Measurements from ENCODE around the gene VSIG10. TPM values are rescaled to one million over a fixed set of nuclear protein-coding genes. Genes with fewer than 3 reads are reported as not detected.
A peak's percentile ranks its signal among the peaks of the same experiment; 100 is the strongest.
"Not testable (repeated sequence)": the region's sequence is repeated elsewhere in the genome, so short reads cannot be mapped to it uniquely, and the experiment has no call there.

VSIG10 gene
- 16.5 TPM for total RNA-seq

- peak; percentile 27 for DNase-seq
These were observed at the start of gene VSIG10 for GRCh38 chr12:118103601-118104382. Gene VSIG10 (minus strand): TSS chr12:118104011. CDS start chr12:118103671, 340 bp downstream.

- no peak for DNase-seq
These were observed 47.9 kb upstream of the VSIG10 start for GRCh38 chr12:118151755-118152154.

GRCh38 chr12:118150625-118151024 is 46.8 kb upstream of the VSIG10 start:
- no peak for DNase-seq

GRCh38 chr12:118148287-118148686 is 44.5 kb upstream of the VSIG10 start:
- no peak for DNase-seq

GRCh38 chr12:118145798-118146156 is 42.0 kb upstream of the VSIG10 start:
- DNase-seq = no peak

- no peak for DNase-seq
These were observed 41.4 kb upstream of the VSIG10 start for GRCh38 chr12:118145113-118145797.

- no peak for DNase-seq
These were observed 40.7 kb upstream of the VSIG10 start for GRCh38 chr12:118144499-118144898.

GRCh38 chr12:118140825-118141224 is 37.0 kb upstream of the VSIG10 start:
- DNase-seq = no peak

GRCh38 chr12:118137148-118137678 is 33.4 kb upstream of the VSIG10 start:
- no peak for DNase-seq

- no peak for DNase-seq
These were observed 32.8 kb upstream of the VSIG10 start for GRCh38 chr12:118136559-118137003.

GRCh38 chr12:118135788-118136558 is 32.2 kb upstream of the VSIG10 start, which contains the start of gene PEBP1:
Gene PEBP1 (plus strand): TSS chr12:118136124. CDS start chr12:118136210, 86 bp downstream.
- DNase-seq = peak; percentile 85

- not testable (repeated sequence) for DNase-seq
These were observed 25.6 kb upstream of the VSIG10 start for GRCh38 chr12:118129436-118129835.

GRCh38 chr12:118127867-118128266 is 24.1 kb upstream of the VSIG10 start:
- DNase-seq = no peak

GRCh38 chr12:118126119-118126757 is 22.4 kb upstream of the VSIG10 start:
- no peak for DNase-seq

GRCh38 chr12:118125743-118126118 is 21.9 kb upstream of the VSIG10 start:
- DNase-seq = no peak

GRCh38 chr12:118124333-118124874 is 20.6 kb upstream of the VSIG10 start:
- DNase-seq = no peak

- DNase-seq = no peak
These were observed 18.5 kb upstream of the VSIG10 start for GRCh38 chr12:118122264-118122663.

GRCh38 chr12:118120579-118121363 is 17.0 kb upstream of the VSIG10 start:
- peak; percentile 18 for DNase-seq

GRCh38 chr12:118119449-118119879 is 15.7 kb upstream of the VSIG10 start:
- no peak for DNase-seq

GRCh38 chr12:118109088-118109487 is 5.3 kb upstream of the VSIG10 start:
- no peak for DNase-seq

GRCh38 chr12:118107694-118108093 is 3.9 kb upstream of the VSIG10 start:
- no peak for DNase-seq

All from skin of body (tissue), 2 donors.